ENCODE results near the gene SLC38A7. TPM values are rescaled to one million over a fixed set of nuclear protein-coding genes. Genes with fewer than 3 reads are reported as not detected.

The SLC38A7 gene
- total and polyA plus RNA-seq, 2 of the 13 experiments (the other 11 are each of a cell fraction or from before 2014, with no cell fraction given): 13.2 to 14.1 TPM

DNA sequence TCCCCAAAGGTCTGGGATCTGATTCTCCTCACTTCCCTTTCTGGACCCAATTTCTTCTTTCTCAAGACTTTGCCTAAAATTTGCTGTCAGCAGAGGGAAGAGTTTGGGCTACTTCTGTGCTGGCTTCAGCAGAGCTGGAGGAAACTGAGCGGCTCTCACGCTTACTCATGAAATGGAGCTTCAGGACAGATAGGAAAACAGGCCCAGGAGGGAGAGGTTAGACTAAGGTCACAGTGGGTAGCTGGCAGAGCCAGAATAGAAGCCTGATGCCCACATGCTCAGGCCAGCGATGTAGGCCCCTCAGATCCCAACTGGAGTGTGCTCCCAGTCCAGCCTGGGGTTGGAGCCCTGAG lies 593 bp downstream of the SLC38A7 start:
- Histone ChIP-seq H3K27ac (ENCODE audit: extremely low read length, insufficient read depth, low read length) (peak overlapping the region; percentile 48), H3K9ac (ENCODE audit: insufficient read depth, low read depth, low read length) (peak overlapping the region; percentile 81), H3K4me1 (ENCODE audit: insufficient read depth, low read length) (peaks cover 19% of the 10 kb centered on the region), H4K20me1 (ENCODE audit: insufficient read depth, low read length) (no peaks in the 10 kb centered on the region), H3K27me3 (ENCODE audit: control insufficient read depth in 1 of 2, insufficient read depth in 2 of 2, low read length in 2 of 2) (no peaks in the 10 kb centered on the region; a peak in 1 of 5 replicates), H3K36me3 (replicated peaks in 1 of 2; ENCODE audit: control insufficient read depth in 1 of 2, insufficient read depth in 2 of 2, low read length in 2 of 2) (peaks cover 1 to 10% of the 10 kb centered on the region in 2 experiments; a peak in 2 of 5 replicates), H3K4me2 (ENCODE audit: low read depth, low read length) (peak overlapping the region; percentile 93), H3K79me2 (ENCODE audit: insufficient read depth, low read length) (peaks cover 5% of the 10 kb centered on the region), H2AFZ (ENCODE audit: low read length) (no peak overlapping the region), H3K4me3 (replicated peaks in 1 of 3; ENCODE audit: insufficient read depth in 1 of 3, low read depth in 2 of 3, low read length in 3 of 3) (peak overlapping the region; percentile 81 to 91 (median 88)), H3K9me3 (ENCODE audit: low read length) (no peaks in the 10 kb centered on the region)
- WGBS (ENCODE audit: low lambda C conversion rate): 0% methylated on average over 3 of the region's 3 CpGs
- in situ Hi-C loops (cut with HindIII; ENCODE audit: extremely low pct_ligation_motif_present, low pct_unique_long_range_greater_than_20kb) (loop anchor here (5.0 kb wide), 2 partner anchors 48 to 73 kb away; partner anchors contain the start of gene GOT2), intact Hi-C loops (cut with micrococcal nuclease; ENCODE audit: unreplicated experiment) (loop anchor here (2.0 kb wide), 1 partner anchor 49 kb away; no protein-coding TSS in a partner anchor)
- FAIRE-seq: no peak
- TF ChIP-seq ZSCAN21 (CRISPR knock-in tag; IDR thresholded peaks at IDR 0.05; ENCODE audit: borderline replicate concordance) (0 out of 2 replicates have a peak, but pooled peaks have one; percentile 47), PTBP1 (IDR thresholded peaks at IDR 0.05; ENCODE audit: low read depth, low read length, poor library complexity, severe bottlenecking) (no peak), ZNF749 (CRISPR knock-in tag; IDR thresholded peaks at IDR 0.05; ENCODE audit: borderline replicate concordance) (0 out of 2 replicates have a peak, but pooled peaks have one; percentile 52), NFE2L1 (CRISPR knock-in tag; IDR thresholded peaks at IDR 0.05; ENCODE audit: borderline replicate concordance) (peak; percentile 49; the same call in 1 of the 2 replicates), ZNF782 (CRISPR knock-in tag; IDR thresholded peaks at IDR 0.05; ENCODE audit: borderline replicate concordance) (0 out of 2 replicates have a peak, but pooled peaks have one; percentile 10), ZNF253 (CRISPR knock-in tag; IDR thresholded peaks at IDR 0.05; ENCODE audit: borderline replicate concordance) (0 out of 2 replicates have a peak, but pooled peaks have one; percentile 85), ZNF224 (CRISPR knock-in tag; IDR thresholded peaks at IDR 0.05) (0 out of 2 replicates have a peak, but pooled peaks have one; percentile 41), BHLHE40 (IDR thresholded peaks at IDR 0.05; ENCODE audit: low read length) (no peak), REPIN1 (CRISPR knock-in tag; IDR thresholded peaks at IDR 0.05; ENCODE audit: borderline replicate concordance, low read depth) (0 out of 2 replicates have a peak, but pooled peaks have one; percentile 2)
- POLR2A ChIA-PET: interaction anchor here (0.6 to 2.0 kb wide), 12 partner anchors 13 to 291 kb away, joined by 3 to 11 read pairs (median 4); partner anchors contain the start of gene GOT2
- DNase-seq (ENCODE audit: low spot score): no peak
- CTCF ChIA-PET (ENCODE audit: low intra/inter-chr PET ratio, low total read pairs): no interaction called here
- ATAC-seq: peak; percentile 54
- BruUV-seq (replicated peaks): TSS peak; percentile 68

Measured in HepG2 (cell line).